Naive thymus-derived CD4-positive, alpha-beta T cell (primary cell): ENCODE results near the gene RBMS3. TPM values are rescaled to one million over a fixed set of nuclear protein-coding genes. Genes with fewer than 3 reads are reported as not detected.

Source experiments
- ATAC-seq: fragments of 150-1000 bp; cut with Tn5 transposase; 2 replicates; pipeline ENCODE4 v1.10.0; 2021; ENCODE audit warnings: mild to moderate bottlenecking, moderate library complexity
- CTCF ChIA-PET: fragments of 350-600 bp; sonication (Branson Sonifier 250); formaldehyde crosslinking; loops from one replicate; lab custom pipeline; 2021; ENCODE audit warnings: antibody characterized with exemption; lab: Charles Lee
- POLR2A ChIA-PET: fragments of 350-600 bp; sonication (Branson Sonifier 250); formaldehyde crosslinking; loops from one replicate; lab custom pipeline; 2021; ENCODE audit warnings: antibody characterized with exemption, inconsistent platforms; lab: Charles Lee
- DNase-seq, 9 donors: peaks; one replicate each; pipeline versions ENCODE4 v3.0.0 to v3.0.0-alpha.2; 2020 to 2022; ENCODE audit warnings: mixed read lengths in 1 of 9
- H3K27ac ChIP-seq: one replicate; pipeline ENCODE4 v1.7.0; 2013; ENCODE audit warnings: mild to moderate bottlenecking, low read depth, low read length, moderate library complexity
- H3K27me3 ChIP-seq, 2 donors: one replicate each; pipeline ENCODE4 v1.7.0; 2013; ENCODE audit warnings: low read length in 2 of 2, mild to moderate bottlenecking in 2 of 2, moderate library complexity in 2 of 2; ENCODE audit not compliant: control insufficient read depth in 2 of 2, insufficient read depth in 2 of 2
- H3K36me3 ChIP-seq, 3 experiments: 1 replicate in 2 of 3; 2 replicates in 1 of 3; pipeline ENCODE4 v1.7.0; 2013; ENCODE audit warnings: low read length in 3 of 3, mild to moderate bottlenecking in 3 of 3, moderate library complexity in 1 of 3; ENCODE audit not compliant: insufficient read depth in 3 of 3, control insufficient read depth in 2 of 3
- H3K4me1 ChIP-seq, 2 donors: one replicate each; pipeline ENCODE4 v1.7.0; 2013; ENCODE audit warnings: low read length in 2 of 2, mild to moderate bottlenecking in 2 of 2, moderate library complexity in 1 of 2; ENCODE audit not compliant: control insufficient read depth in 2 of 2, insufficient read depth in 2 of 2
- H3K4me3 ChIP-seq: 2 replicates; pipeline ENCODE4 v1.7.0; 2013; ENCODE audit warnings: mild to moderate bottlenecking, low read length
- H3K9me3 ChIP-seq, 3 experiments: 1 replicate in 2 of 3; 2 replicates in 1 of 3; pipeline ENCODE4 v1.7.0; 2013; ENCODE audit warnings: low read length in 3 of 3; ENCODE audit not compliant: control insufficient read depth in 2 of 3
- H3K27ac Mint-ChIP-seq, 9 donors: one replicate each; pipeline ENCODE4 v1.8.0; 2020 to 2022; ENCODE audit warnings: mixed read lengths in 9 of 9, mild to moderate bottlenecking in 8 of 9, moderate library complexity in 5 of 9, inconsistent platforms in 2 of 9
- H3K27me3 Mint-ChIP-seq, 5 donors: one replicate each; pipeline ENCODE4 v1.8.0; 2021 to 2022; ENCODE audit warnings: mixed read lengths in 5 of 5, mild to moderate bottlenecking in 1 of 5
- H3K36me3 Mint-ChIP-seq, 5 donors: one replicate each; pipeline ENCODE4 v1.8.0; 2020 to 2022; ENCODE audit warnings: mixed read lengths in 5 of 5, mild to moderate bottlenecking in 3 of 5, inconsistent platforms in 1 of 5
- H3K4me1 Mint-ChIP-seq, 7 donors: one replicate each; pipeline ENCODE4 v1.8.0; 2020 to 2022; ENCODE audit warnings: mixed read lengths in 7 of 7, mild to moderate bottlenecking in 3 of 7, inconsistent platforms in 1 of 7
- H3K4me3 Mint-ChIP-seq, 10 donors: one replicate each; pipeline ENCODE4 v1.8.0; 2020 to 2022; ENCODE audit warnings: mild to moderate bottlenecking in 10 of 10, mixed read lengths in 10 of 10, moderate library complexity in 6 of 10, inconsistent platforms in 2 of 10
- H3K9me3 Mint-ChIP-seq, 11 donors: one replicate each; pipeline ENCODE4 v1.8.0; 2020 to 2022; ENCODE audit warnings: mixed read lengths in 11 of 11, mild to moderate bottlenecking in 4 of 11, inconsistent platforms in 1 of 11, moderate library complexity in 1 of 11
- intact Hi-C, 2 donors: fragments of 100-400 bp; cut with micrococcal nuclease; formaldehyde crosslinking; loops; one replicate each; pipeline ENCODE4 v1.15.1; 2023
- polyA plus RNA-seq, 2 donors: library from polyadenylated mRNA; unstranded; fragments of 300-500 nt; fragmentation: Illumina TruSeq; gene quantifications; one replicate each; pipeline ENCODE4 v1.2.3, GENCODE V29; 2021
- total RNA-seq, 6 experiments: library from RNA in 5 of 6; stranded (reverse) in 5 of 6; gene quantifications; 1 replicate in 5 of 6; 2 replicates in 1 of 6; pipeline ENCODE4 v1.2.3 and lab custom pipeline; 2021 to 2026

Gene RBMS3
- total and polyA plus RNA-seq, 7 experiments from 2014 or later, result 0.15 to 4.9 (median 0.49) TPM

- H3K36me3 ChIP-seq, result no peaks in the 10 kb centered on the region
- H3K36me3 Mint-ChIP-seq, result no peaks in the 10 kb centered on the region
- ATAC-seq (no peak), DNase-seq (no peak)
- no peak overlapping the region for H3K4me3 Mint-ChIP-seq
- ChIA-PET CTCF (no interaction called here), POLR2A (no interaction called here)
- no peaks in the 10 kb centered on the region for H3K4me1 ChIP-seq
- H3K27ac ChIP-seq, result no peak overlapping the region
- H3K4me3 ChIP-seq, result no peak overlapping the region
- no peaks in the 10 kb centered on the region for H3K9me3 ChIP-seq
- H3K27me3 ChIP-seq, result no peaks in the 10 kb centered on the region
- no peak overlapping the region for H3K27ac Mint-ChIP-seq
- H3K4me1 Mint-ChIP-seq, result peaks cover 0 to 8% (median 0%) of the 10 kb centered on the region in 7 donors
- H3K9me3 Mint-ChIP-seq, result peaks cover 0 to 4% (median 0%) of the 10 kb centered on the region in 11 donors
- intact Hi-C loops, result no loop called here
- peaks cover 0 to 6% (median 4%) of the 10 kb centered on the region in 5 donors for H3K27me3 Mint-ChIP-seq
Measured at GRCh38 chr3:29690686-29691353, 409.9 kb downstream of the RBMS3 start.

GRCh38 chr3:29693863-29694262 lies 413.0 kb downstream of the RBMS3 start:
- Histone ChIP-seq H3K36me3 (no peaks in the 10 kb centered on the region), H3K27me3 (no peaks in the 10 kb centered on the region), H3K4me3 (no peak overlapping the region), H3K9me3 (no peaks in the 10 kb centered on the region), H3K4me1 (no peaks in the 10 kb centered on the region), H3K27ac (no peak overlapping the region)
- Mint-ChIP-seq H3K36me3 (no peaks in the 10 kb centered on the region), H3K4me1 (no peaks in the 10 kb centered on the region), H3K27me3 (peaks cover 0 to 7% (median 4%) of the 10 kb centered on the region in 5 donors), H3K27ac (peak overlapping the region in 1 of 9 donors; percentile 6), H3K4me3 (no peak overlapping the region), H3K9me3 (peaks cover 0 to 2% (median 0%) of the 10 kb centered on the region in 11 donors)
- CTCF ChIA-PET, result no interaction called here
- POLR2A ChIA-PET, result no interaction called here
- intact Hi-C loops, result no loop called here
- DNase-seq (no peak), ATAC-seq (no peak)

- no peak for ATAC-seq
- no peaks in the 10 kb centered on the region for H3K4me1 ChIP-seq
- H3K9me3 Mint-ChIP-seq, result peaks cover 0 to 2% (median 0%) of the 10 kb centered on the region in 11 donors
- DNase-seq, result no peak
- no peaks in the 10 kb centered on the region for H3K9me3 ChIP-seq
- ChIA-PET CTCF (no interaction called here), POLR2A (no interaction called here)
- H3K4me3 Mint-ChIP-seq, result no peak overlapping the region
- intact Hi-C loops, result no loop called here
- no peaks in the 10 kb centered on the region for H3K4me1 Mint-ChIP-seq
- peaks cover 0 to 7% (median 4%) of the 10 kb centered on the region in 5 donors for H3K27me3 Mint-ChIP-seq
- H3K27ac Mint-ChIP-seq, result no peak overlapping the region
- H3K36me3 ChIP-seq, result no peaks in the 10 kb centered on the region
- H3K36me3 Mint-ChIP-seq, result no peaks in the 10 kb centered on the region
- no peaks in the 10 kb centered on the region for H3K27me3 ChIP-seq
- H3K27ac ChIP-seq, result no peak overlapping the region
- no peak overlapping the region for H3K4me3 ChIP-seq
Measured at GRCh38 chr3:29694331-29694730, 413.5 kb downstream of the RBMS3 start.

GRCh38 chr3:29694783-29695182 lies 413.9 kb downstream of the RBMS3 start:
- H3K4me1 Mint-ChIP-seq, result no peaks in the 10 kb centered on the region
- POLR2A ChIA-PET, result no interaction called here
- H3K9me3 ChIP-seq, result no peaks in the 10 kb centered on the region
- H3K4me3 ChIP-seq, result no peak overlapping the region
- H3K4me1 ChIP-seq, result no peaks in the 10 kb centered on the region
- no peak overlapping the region for H3K4me3 Mint-ChIP-seq
- intact Hi-C loops, result no loop called here
- CTCF ChIA-PET, result no interaction called here
- H3K27me3 ChIP-seq, result no peaks in the 10 kb centered on the region
- H3K27ac ChIP-seq, result no peak overlapping the region
- no peak for ATAC-seq
- DNase-seq, result no peak
- H3K27ac Mint-ChIP-seq, result no peak overlapping the region
- no peaks in the 10 kb centered on the region for H3K36me3 Mint-ChIP-seq
- H3K9me3 Mint-ChIP-seq, result peaks cover 0 to 2% (median 0%) of the 10 kb centered on the region in 11 donors
- H3K27me3 Mint-ChIP-seq, result peaks cover 0 to 10% (median 4%) of the 10 kb centered on the region in 5 donors
- no peaks in the 10 kb centered on the region for H3K36me3 ChIP-seq

- CTCF ChIA-PET, result no interaction called here
- no peak overlapping the region for H3K4me3 ChIP-seq
- no peak for DNase-seq
Measured at GRCh38 chr3:29695201-29695600, 414.3 kb downstream of the RBMS3 start.

GRCh38 chr3:29695643-29696198 lies 414.9 kb downstream of the RBMS3 start:
- ATAC-seq (no peak), DNase-seq (no peak)
- ChIA-PET CTCF (no interaction called here), POLR2A (interaction anchor here (0.7 kb wide), 1 partner anchor 15 kb away, joined by 3 read pairs; no protein-coding TSS in a partner anchor)
- H3K9me3 Mint-ChIP-seq, result peaks cover 0 to 10% (median 6%) of the 10 kb centered on the region in 11 donors
- Histone ChIP-seq H3K4me3 (no peak overlapping the region), H3K27me3 (no peaks in the 10 kb centered on the region), H3K27ac (no peak overlapping the region), H3K4me1 (no peaks in the 10 kb centered on the region), H3K36me3 (no peaks in the 10 kb centered on the region), H3K9me3 (no peaks in the 10 kb centered on the region)
- H3K36me3 Mint-ChIP-seq, result peaks cover 0 to 8% (median 0%) of the 10 kb centered on the region in 5 donors
- intact Hi-C loops, result no loop called here
- H3K4me1 Mint-ChIP-seq, result no peaks in the 10 kb centered on the region
- no peak overlapping the region for H3K4me3 Mint-ChIP-seq
- peaks cover 4 to 14% (median 7%) of the 10 kb centered on the region in 5 donors for H3K27me3 Mint-ChIP-seq
- H3K27ac Mint-ChIP-seq, result no peak overlapping the region

More at GRCh38 chr3:29695201-29695600, 414.3 kb downstream of the RBMS3 start:
- H3K9me3 Mint-ChIP-seq, result peaks cover 0 to 4% (median 2%) of the 10 kb centered on the region in 11 donors
- H3K27me3 ChIP-seq, result no peaks in the 10 kb centered on the region
- no peak overlapping the region for H3K27ac Mint-ChIP-seq
- no peak for ATAC-seq
- peaks cover 0 to 3% (median 0%) of the 10 kb centered on the region in 5 donors for H3K36me3 Mint-ChIP-seq
- no peaks in the 10 kb centered on the region for H3K4me1 ChIP-seq
- H3K4me3 Mint-ChIP-seq, result no peak overlapping the region
- H3K4me1 Mint-ChIP-seq, result no peaks in the 10 kb centered on the region
- H3K36me3 ChIP-seq, result no peaks in the 10 kb centered on the region
- H3K27me3 Mint-ChIP-seq, result peaks cover 4 to 14% (median 4%) of the 10 kb centered on the region in 5 donors
- no peak overlapping the region for H3K27ac ChIP-seq
- intact Hi-C loops, result no loop called here
- no peaks in the 10 kb centered on the region for H3K9me3 ChIP-seq
- POLR2A ChIA-PET, result interaction anchor here (0.7 kb wide), 1 partner anchor 14 kb away, joined by 3 read pairs; no protein-coding TSS in a partner anchor
